Measurements from ENCODE around the gene PFKL.
"Not testable (repeated sequence)": the region's sequence is repeated elsewhere in the genome, so short reads cannot be mapped to it uniquely, and the experiment has no call there.

Gene PFKL

DNA sequence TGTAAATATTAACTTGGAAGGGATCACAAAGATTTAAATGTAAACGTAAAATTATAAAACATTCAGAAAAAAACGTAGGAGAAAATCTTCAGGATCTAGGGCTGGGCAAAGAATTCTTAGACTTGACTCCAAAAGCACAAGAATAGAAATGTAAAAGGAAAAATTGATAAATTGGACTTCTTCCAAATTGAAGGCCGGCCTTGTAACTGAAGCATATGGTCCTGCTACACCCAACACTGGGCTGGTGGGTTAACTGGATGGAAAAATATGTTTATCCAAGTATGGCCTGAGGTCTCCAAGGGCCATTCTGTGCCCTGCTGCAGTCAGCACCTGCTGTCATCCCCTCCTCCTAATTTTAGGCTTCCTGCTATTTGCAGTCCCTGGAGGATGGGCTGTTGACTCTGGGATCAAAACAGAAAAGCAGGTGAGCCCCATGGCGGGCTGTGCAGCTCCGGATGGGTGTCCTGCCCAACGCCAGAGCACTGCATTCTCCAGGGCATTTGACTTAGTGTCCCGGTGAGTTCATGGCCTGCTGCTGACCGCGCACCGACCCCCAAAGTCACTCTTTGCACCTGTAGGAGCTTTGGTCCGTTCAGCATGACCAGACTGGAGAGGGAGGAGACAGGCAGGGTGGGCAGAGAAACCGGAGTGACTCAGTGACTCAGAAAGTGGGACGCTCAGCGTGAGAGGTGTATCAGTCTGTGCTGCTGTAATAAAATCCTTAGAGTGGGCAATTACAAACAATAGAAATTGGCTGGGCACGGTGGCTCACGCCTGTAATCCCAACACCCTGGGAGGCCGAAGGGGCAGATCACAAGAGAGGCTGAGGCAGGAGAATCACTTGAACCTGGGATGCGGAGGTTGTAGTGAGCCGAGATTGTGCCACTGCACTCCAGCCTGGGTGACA is 20.2 kb upstream of the PFKL start:
- no peak for DNase-seq (ENCODE audit: low spot score)

DNA sequence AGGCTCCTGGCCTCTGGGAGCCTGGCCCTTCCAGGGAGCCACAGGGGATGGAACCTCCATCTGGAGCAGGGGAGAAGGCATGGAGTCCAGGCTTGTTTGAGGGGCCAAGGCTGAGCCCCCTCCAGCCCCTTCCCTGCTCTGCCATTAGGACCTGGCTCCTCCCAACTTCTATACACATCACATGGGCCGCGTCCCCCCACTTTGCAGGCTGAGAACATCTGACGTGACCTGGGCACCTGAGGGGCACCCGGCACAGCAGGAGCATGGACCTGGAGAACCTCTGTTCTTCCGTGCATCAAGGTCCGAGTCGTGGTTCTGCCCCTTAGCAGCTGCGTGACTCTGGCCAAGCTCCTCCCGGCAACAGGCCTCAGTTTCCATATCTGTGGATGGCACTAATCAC is 18.1 kb upstream of the PFKL start:
- no peak for DNase-seq (ENCODE audit: low spot score)

DNA sequence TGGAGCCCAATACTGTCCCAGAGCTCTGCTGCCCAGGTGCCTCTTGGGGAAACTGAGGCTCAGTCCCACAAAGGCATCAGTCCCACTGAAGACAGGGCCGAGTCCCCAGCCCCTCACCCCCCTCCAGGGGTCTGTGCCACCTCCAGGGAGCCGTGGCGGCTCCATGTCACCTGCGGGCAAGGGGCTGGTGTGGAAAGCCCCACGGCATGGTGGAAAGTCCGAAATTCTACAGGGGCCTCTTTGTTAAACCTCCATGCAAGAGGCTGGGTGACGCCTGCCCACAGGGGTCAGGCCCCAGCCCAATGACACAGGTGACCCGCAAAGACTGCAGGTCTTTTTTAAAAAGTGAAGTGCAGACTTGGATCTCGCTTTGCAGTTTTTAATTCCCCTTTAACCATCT is 17.5 kb upstream of the PFKL start:
- DNase-seq (ENCODE audit: low spot score), result no peak

DNA sequence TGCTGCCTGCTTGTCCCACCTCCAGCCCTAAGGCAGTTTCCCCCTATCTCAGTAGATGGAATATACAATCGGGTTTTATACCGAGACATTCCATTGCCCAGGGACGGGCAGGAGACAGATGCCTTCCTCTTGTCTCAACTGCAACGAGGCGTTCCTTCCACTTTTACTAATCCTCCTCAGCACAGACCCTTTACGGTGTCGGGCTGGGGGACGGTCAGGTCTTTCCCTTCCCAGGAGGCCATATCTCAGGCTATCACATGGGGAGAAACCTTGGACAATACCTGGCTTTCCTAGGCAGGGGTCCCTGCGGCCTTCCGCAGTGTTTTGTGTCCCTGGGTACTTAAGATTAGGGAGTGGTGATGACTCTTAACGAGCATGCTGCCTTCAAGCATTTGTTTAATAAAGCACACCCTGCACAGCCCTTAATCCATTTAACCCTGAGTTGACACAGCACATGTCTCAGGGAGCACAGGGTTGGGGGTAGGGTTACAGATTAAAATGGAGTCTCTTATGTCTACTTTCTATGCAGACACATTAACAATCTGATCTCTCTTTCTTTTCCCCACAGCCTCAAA is 16.6 kb upstream of the PFKL start:
- not testable (repeated sequence) for DNase-seq (ENCODE audit: low spot score)

DNA sequence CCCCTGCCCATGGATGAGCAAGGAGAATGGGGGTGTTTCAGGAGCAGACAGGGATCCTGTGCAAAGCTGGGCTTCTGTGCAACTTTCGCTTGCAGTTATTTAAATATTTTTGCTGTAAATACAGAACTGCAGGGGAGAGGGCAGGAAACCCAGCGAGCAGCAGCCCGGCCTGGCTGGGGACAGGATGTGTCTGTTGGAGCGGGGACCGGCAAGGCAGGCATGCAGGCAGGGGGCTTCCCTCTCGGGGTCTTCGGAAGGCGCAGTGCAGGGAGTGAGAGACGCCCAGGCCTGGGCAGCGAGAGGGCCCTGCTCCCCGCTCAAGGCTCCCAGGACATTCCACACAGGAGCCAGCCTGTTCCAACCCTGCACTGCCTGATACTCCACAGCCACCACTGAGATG is 15.9 kb upstream of the PFKL start:
- DNase-seq (ENCODE audit: low spot score), result no peak

DNA sequence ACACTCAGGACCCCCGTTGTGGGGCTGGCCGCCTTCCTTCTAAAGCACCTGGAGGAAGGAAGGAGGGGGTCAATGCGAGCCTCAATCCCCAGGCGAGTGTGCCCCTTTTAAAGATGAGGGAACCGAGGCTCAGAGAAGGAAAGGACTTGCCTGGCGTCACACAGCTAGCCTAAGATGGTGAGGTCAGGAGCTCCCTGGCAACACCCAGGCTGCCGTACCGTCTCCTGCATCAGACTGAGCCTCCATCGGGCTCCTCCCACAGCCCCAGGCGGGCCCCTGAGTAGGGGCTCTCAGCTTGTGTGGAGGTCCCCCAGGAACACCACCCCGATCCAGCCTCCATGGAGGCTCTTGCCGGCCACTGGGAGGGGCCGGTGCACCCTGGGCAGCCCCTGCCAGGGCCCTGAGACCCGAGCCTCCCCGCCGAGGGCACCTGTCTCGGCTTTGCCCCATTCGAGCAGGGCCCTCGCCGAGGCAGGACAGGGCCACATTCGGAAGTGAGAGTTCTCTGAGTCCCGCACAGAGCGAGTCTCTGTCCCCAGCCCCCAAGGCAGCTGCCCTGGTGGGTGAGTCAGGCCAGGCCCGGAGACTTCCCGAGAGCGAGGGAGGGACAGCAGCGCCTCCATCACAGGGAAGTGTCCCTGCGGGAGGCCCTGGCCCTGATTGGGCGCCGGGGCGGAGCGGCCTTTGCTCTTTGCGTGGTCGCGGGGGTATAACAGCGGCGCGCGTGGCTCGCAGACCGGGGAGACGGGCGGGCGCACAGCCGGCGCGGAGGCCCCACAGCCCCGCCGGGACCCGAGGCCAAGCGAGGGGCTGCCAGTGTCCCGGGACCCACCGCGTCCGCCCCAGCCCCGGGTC is 14.5 kb upstream of the PFKL start, which contains the start of gene AIRE:
Gene AIRE (plus strand): TSS at position 739 of the 855 bp plus-strand sequence. CDS start 131 bp downstream, outside the sequence.
- no peak for DNase-seq (ENCODE audit: low spot score)

DNA sequence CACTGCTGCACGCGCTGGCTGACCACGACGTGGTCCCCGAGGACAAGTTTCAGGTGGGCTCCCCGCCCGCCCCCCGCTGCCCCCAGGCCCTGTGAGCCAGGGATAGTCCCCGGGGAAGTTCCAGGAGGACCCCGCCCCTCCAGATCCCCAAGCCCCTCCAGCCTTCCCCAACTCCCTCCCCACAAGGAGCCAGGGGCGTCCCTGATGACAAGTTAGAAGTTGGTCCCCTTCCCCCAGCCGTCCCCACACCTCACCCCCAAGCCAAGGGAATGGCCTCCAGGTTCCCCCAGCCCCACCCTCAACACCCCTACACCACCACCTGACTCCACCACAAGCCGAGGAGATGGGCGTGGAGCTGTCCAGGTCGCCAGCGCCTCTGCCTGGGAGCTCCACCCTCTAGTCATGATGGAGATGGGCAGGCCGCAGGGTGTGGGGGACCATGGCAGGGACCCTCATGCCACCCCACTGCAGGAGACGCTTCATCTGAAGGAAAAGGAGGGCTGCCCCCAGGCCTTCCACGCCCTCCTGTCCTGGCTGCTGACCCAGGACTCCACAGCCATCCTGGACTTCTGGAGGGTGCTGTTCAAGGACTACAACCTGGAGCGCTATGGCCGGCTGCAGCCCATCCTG is 13.7 kb upstream of the PFKL start:
- no peak for DNase-seq (ENCODE audit: low spot score)

DNA sequence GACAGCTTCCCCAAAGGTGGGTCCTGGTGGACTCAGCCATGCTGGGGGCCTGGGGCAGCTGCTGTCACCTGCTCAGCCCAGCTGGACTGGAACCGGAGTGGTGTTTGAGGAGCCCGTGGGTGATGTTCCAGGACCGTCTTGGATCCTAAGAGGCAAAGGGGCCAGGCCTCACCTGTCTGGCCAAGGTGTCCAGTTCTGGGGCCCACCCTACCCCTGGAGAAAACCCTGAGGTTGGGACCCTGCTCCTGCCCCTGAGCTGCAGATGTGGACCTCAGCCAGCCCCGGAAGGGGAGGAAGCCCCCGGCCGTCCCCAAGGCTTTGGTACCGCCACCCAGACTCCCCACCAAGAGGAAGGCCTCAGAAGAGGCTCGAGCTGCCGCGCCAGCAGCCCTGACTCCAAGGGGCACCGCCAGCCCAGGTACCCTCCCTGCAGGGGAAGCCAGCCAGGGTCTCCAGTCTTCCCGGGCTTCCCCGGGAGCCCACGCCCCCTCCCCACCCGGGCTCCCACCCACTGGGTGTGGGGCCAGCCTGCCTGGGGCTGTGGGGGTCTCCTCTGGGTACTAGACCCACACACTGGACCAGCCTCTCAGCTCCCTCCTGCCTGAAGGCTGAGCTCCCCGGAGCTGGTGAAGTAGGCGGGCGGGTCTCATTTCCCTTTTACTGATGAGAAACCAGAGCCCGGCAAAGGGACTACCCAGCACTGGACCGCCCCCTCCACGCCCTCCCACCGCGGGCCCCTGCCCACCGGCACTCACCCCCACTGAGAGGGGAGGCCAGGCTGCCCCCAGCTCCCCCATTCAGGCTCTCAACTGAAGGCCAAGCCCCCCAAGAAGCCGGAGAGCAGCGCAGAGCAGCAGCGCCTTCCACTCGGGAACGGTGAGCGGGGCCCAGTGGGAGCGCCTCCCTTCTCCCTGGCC is 12.9 kb upstream of the PFKL start:
- DNase-seq (ENCODE audit: low spot score), result no peak

DNA sequence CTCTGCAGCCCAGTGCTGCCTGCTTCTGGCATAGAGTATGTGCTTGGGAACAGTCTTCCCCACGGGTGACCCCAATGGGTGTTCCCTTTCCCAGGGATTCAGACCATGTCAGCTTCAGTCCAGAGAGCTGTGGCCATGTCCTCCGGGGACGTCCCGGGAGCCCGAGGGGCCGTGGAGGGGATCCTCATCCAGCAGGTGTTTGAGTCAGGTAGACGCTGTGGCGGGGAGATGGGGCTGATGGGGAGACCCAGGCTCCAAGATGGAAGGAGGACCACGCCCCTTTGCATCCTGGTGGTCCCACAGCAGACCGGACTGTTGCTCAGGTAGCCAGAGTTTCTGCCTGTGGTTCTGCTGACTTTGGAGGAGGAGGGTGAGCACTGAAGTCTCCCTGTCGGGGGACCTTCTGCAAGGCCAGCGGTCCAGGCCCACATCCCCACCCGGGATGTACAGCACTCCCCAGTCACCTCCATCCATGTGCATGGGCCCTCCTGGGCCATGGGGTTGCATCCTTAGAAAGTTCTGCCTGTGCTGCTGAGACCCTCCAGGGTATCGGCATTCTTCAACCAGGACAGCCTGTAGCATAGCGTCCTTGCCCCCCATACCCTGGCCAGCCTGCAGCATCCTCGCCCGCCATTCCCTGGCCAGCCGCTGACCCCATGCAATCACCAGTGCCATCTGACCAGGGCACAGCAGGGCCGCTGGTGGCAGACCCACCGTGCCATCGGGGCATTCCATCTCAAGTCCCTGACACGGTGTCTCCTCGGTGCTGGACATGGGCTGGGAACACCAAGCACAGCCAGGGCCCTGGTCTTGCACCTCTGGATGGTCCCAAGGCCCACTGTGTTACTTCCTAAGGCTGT is 11.4 kb upstream of the PFKL start:
- no peak for DNase-seq (ENCODE audit: low spot score)

DNA sequence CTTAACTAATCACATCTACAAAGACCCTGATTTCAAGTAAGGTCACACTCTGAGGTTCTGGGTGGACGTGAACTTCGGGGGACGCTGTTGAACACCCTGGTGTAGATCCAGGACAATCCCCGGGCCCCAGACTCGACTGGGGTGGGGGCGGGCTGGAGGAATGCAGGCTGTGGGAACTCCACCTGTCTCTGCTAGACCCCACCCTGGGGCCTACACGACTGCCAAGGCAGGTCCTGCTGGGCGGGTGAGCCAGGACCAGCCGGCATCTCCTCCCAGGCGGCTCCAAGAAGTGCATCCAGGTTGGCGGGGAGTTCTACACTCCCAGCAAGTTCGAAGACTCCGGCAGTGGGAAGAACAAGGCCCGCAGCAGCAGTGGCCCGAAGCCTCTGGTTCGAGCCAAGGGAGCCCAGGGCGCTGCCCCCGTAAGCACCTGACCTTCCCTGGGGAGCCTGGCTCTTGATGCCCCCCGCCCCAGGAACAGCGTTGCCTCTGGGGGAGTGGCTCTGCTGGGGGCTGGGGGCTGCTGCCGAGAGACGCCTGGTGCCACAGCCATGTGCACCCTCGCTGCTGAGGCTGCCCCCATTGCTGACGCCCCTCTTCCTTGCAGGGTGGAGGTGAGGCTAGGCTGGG is 10.4 kb upstream of the PFKL start:
- DNase-seq (ENCODE audit: low spot score), result no peak

DNA sequence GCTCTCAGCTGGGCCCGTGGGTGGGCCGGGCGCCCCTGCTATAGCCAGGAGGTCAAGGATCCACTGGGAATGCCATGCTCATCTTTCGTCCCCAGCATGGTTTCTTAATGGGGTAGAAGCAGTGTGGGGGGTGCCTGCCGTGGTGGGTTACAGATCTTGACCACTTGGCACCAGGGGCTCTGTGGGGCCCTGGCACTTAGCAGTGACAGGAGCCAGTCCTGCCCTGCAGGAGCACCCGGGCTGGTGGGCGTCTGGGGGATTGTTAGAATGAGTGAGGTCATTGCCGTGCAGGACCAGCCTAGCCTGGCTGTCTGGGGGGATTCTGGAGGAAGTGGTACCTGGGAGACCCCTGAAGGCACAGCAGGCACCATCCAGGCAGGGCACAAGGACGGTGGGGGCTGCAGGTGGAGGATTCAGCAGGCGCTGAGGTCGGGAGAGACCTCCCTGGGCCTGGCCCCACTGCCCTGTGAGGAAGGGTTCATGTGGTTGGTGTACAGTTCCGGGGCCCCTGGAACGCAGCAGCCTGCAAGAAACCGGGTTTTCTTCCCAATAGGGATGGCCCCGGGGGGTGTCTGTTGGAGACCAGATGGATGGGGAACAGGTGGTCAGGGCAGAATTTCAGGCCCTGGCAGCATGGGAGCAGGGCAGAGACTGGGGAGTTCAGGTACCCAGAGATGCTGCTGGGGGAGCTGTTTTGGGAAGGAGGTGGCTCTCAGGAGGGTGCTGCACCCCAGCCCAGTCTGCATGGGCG is 9.4 kb upstream of the PFKL start:
- DNase-seq (ENCODE audit: low spot score), result no peak

DNA sequence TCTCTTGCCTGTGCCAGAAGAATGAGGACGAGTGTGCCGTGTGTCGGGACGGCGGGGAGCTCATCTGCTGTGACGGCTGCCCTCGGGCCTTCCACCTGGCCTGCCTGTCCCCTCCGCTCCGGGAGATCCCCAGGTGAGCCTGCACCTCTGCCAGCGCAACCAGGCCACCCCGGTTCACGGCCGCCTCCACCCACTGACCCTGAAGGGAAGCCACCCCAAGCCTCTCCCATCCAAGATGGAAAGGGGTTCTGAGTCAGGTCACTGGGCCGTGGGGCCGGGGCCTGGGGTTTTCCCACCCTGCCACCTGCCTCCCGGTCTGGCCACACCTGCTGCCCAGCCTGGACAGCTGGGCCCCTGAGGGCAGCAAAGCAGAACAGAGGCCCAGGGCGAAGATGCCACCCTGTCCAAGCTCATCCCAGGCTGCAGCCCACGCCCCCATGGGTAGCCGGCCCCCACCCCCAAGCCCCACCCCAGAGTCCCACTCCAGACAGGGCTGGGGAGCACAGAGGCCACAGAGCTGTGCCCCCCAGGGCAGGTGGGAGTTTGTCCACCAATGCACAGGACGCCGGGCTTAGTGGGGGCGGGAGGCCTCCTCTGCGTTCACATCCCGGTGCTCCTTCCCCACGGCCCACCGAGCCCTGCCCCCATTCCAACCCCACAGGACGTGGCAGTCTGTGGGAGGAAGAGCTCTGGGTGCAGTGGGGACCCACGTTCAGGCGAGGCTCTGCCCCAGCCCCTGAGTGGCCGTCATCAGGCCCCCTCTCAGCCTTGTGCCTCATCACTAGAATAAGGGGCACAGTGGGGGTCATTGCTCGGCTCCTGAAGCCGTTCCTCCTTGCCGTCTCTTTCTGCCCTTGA is 8.5 kb upstream of the PFKL start:
- no peak for DNase-seq (ENCODE audit: low spot score)

DNA sequence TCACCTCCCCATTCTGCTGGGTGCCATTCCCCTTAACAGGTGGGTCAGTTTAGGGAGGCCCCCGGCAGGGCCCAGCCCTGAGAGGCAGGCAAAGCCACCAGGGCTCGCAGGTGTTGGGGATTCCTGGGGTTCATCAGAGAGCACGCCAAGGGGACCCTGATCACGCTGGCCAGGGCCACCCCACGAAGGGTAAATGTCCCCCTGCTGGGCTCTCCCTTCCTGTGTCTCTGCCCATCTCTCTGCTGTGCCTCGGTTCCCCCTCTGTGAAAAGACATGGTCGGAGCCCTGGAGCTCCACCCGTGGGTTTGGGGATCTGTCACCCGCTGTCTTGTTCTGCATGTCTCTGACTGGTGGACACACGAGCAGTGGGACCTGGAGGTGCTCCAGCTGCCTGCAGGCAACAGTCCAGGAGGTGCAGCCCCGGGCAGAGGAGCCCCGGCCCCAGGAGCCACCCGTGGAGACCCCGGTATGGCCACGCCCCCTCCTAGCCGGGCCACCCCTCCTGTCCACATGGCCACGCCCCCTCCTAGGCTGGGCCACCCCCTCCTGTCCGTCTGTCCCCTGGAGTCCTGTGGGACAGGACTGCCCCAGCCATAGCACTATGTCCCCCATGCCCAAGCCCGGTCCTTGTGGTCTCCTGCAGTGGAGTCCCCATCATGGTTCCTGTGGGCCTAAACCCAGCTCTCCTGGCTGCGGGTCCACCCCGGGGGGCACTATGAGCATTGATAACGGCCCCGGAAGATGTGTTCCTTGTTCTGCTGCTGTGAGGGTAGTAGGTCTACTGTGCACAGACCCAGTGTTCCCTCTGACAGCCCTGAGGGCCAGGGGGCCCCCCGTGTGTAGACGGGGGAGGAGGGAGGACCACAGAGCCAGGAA is 7.7 kb upstream of the PFKL start:
- DNase-seq (ENCODE audit: low spot score), result no peak

DNA sequence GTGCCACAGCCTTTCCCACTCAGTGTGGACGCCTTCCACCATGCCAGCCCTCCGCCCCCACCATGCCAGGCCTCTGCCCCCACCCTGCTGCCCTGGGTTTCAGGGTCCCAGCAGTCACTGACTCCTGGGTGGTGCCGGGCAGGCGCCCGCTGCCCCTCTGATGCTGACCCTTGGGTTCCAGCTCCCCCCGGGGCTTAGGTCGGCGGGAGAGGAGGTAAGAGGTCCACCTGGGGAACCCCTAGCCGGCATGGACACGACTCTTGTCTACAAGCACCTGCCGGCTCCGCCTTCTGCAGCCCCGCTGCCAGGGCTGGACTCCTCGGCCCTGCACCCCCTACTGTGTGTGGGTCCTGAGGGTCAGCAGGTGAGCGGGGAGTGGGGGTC is 7.0 kb upstream of the PFKL start:
- no peak for DNase-seq (ENCODE audit: low spot score)

DNA sequence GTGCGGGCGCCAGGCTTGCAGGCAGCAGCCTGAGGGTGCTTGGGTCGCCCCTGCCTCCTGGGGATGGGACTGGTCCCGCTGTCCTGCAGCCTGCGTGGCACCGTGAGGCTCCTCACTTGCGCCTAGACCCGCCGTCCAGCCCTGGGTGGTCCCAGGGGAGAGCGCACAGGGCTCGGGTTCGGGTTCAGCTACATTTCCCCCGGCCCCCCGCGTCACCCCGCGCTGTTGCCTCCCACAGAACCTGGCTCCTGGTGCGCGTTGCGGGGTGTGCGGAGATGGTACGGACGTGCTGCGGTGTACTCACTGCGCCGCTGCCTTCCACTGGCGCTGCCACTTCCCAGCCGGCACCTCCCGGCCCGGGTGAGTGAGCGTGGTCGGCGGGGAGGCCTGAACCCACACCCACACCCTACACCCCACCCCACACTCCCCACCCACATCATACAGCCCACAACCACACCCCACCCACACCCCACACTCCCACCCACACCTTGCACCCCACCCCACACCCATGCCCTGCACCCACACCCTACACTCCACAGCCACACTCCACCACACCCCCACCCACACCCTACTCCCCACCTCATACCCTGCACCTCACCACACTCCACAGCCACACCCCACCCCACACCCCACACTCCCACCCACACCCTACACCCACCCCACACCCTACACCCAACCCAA is 6.2 kb upstream of the PFKL start:
- DNase-seq (ENCODE audit: low spot score), result no peak

DNA sequence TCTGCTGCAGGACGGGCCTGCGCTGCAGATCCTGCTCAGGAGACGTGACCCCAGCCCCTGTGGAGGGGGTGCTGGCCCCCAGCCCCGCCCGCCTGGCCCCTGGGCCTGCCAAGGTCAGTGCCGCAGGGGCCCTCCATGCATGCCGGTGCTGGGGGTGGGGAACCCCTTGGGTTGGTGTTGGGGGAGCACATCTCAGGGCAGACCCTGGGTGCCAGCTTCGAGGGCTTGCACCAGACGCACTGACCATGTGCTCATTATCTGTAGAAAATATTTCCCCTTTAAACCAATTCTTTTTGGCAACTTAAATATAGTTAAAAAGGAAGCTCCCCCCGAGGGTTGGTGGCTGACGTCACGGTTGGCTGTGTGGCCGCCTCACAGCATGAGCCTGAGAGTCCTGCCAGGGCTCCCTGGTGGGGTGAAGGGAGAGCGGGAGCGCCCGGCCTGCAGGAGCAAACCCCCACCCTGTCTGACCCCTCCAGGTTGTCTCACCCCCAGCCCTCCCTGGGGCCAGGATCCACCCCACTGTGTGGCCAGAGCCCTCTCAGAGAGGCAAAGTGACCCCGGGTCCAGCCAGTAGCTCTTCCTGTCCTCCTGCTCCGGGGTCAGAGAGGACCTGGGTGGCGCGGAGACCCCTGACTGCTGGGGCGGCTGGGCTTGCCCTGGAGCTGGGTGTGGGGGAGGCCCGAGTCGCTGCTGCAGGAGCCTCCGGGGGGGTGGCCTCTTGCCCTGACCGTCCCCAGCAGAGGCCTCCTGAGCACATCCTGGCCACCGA is 5.3 kb upstream of the PFKL start:
- no peak for DNase-seq (ENCODE audit: low spot score)
